Keratinocyte (primary cell): ENCODE measurements around the gene TMEM9. TPM values are rescaled to one million over a fixed set of nuclear protein-coding genes. Genes with fewer than 3 reads are reported as not detected.

ENCODE experiments used
- DNase-seq: peaks from one replicate; pipeline ENCODE4 v3.0.0-alpha.2; 2011; ENCODE audit warnings: low read depth, missing footprints, low spot score
- FAIRE-seq: peaks from 2 replicates; lab custom pipeline; 2011; peaks lifted over from hg19 to GRCh38; lab: Jason Lieb, UNC
- H2AFZ ChIP-seq: 2 replicates; pipeline ENCODE4 v1.6.0; 2012; ENCODE audit warnings: low read length, control low read depth, inconsistent platforms; ENCODE audit not compliant: control insufficient read depth
- H3K27ac ChIP-seq: 2 replicates; pipeline ENCODE4 v1.5.1; 2011; ENCODE audit warnings: low read length; ENCODE audit not compliant: control insufficient read depth, insufficient read depth
- H3K27me3 ChIP-seq: 3 replicates; pipeline ENCODE4 v1.6.0; 2011; ENCODE audit warnings: low read length; ENCODE audit not compliant: control insufficient read depth, insufficient read depth; ENCODE audit errors: extremely low read depth
- H3K36me3 ChIP-seq, 2 experiments: 2 replicates in 1 of 2; 3 replicates in 1 of 2; pipeline ENCODE4 v1.5.1; 2011; ENCODE audit warnings: low read length in 2 of 2, mild to moderate bottlenecking in 1 of 2; ENCODE audit not compliant: control insufficient read depth in 2 of 2, insufficient read depth in 2 of 2; ENCODE audit errors: extremely low read depth in 1 of 2
- H3K4me1 ChIP-seq: 3 replicates; pipeline ENCODE4 v1.5.1; 2011; ENCODE audit warnings: low read length; ENCODE audit not compliant: control insufficient read depth, insufficient read depth; ENCODE audit errors: extremely low read depth
- H3K4me2 ChIP-seq: 3 replicates; pipeline ENCODE4 v1.6.0; 2011; ENCODE audit warnings: low read depth, low read length; ENCODE audit not compliant: control insufficient read depth, insufficient read depth; ENCODE audit errors: extremely low read depth
- H3K4me3 ChIP-seq, 3 experiments: fragments of 200-600 bp in 1 of 3; sonication (generic) in 1 of 3; 2 replicates in 2 of 3; 3 replicates in 1 of 3; pipeline ENCODE4 v1.5.1; 2011 to 2016; ENCODE audit warnings: low read length in 3 of 3, mild to moderate bottlenecking in 3 of 3, control low read depth in 2 of 3, inconsistent platforms in 1 of 3, low read depth in 1 of 3, mixed read lengths in 1 of 3, mixed run types in 1 of 3, moderate library complexity in 1 of 3; ENCODE audit not compliant: control insufficient read depth in 2 of 3, insufficient read depth in 2 of 3; ENCODE audit errors: extremely low read depth in 1 of 3
- H3K79me2 ChIP-seq: 2 replicates; pipeline ENCODE4 v1.6.0; 2012; ENCODE audit warnings: low read length; ENCODE audit not compliant: control insufficient read depth, insufficient read depth
- H3K9ac ChIP-seq: 3 replicates; pipeline ENCODE4 v1.6.0; 2011; ENCODE audit warnings: low read length; ENCODE audit not compliant: control insufficient read depth, insufficient read depth; ENCODE audit errors: extremely low read depth
- H3K9me1 ChIP-seq: 3 replicates; pipeline ENCODE4 v1.6.0; 2011; ENCODE audit warnings: low read length; ENCODE audit not compliant: control insufficient read depth, insufficient read depth; ENCODE audit errors: extremely low read depth
- H3K9me3 ChIP-seq: 2 replicates; pipeline ENCODE4 v1.5.1; 2012; ENCODE audit warnings: low read depth, low read length; ENCODE audit not compliant: control insufficient read depth
- H4K20me1 ChIP-seq: 3 replicates; pipeline ENCODE4 v1.6.0; 2011; ENCODE audit warnings: low read length; ENCODE audit not compliant: control insufficient read depth, insufficient read depth; ENCODE audit errors: extremely low read depth
- EZH2 ChIP-seq: IDR thresholded peaks from one replicate; pipeline ENCODE4 v1.6.1; 2012; ENCODE audit warnings: inconsistent platforms, mild to moderate bottlenecking, low read length, moderate library complexity
- dilution Hi-C: fragments of 300-500 bp; cut with MboI; formaldehyde crosslinking; loops from one replicate; pipeline ENCODE4 v1.7.0; 2020; ENCODE audit warnings: low sequenced_read_pairs; ENCODE audit not compliant: extremely low pct_ligation_motif_present
- polyA plus RNA-seq, 5 experiments: library from polyadenylated mRNA; depleted of rRNA in 3 of 5; stranded (reverse) in 3 of 5; stranded (forward) in 1 of 5; unstranded in 1 of 5; fragments of >200 nt; gene quantifications; 1 replicate in 1 of 5; 2 replicates in 3 of 5; 3 replicates in 1 of 5; pipeline versions ENCODE4 v1.2.1 to v1.2.3, GENCODE V29; 2011 to 2012; ENCODE audit warnings: missing spikeins in 2 of 5, low read depth in 1 of 5, low replicate concordance in 1 of 5
- TF ChIP-seq, protein P1 (sequence below), 3 experiments: IDR thresholded peaks in 1 of 3; conservative IDR thresholded peaks in 1 of 3; optimal IDR thresholded peaks in 1 of 3; 2 replicates in 2 of 3; 3 replicates in 1 of 3; pipeline versions ENCODE3 to v1.5.1; 2011; ENCODE audit warnings: low read length in 3 of 3, mild to moderate bottlenecking in 3 of 3, moderate library complexity in 2 of 3, control low read depth in 1 of 3, inconsistent platforms in 1 of 3; ENCODE audit not compliant: insufficient read depth in 2 of 3; ENCODE audit errors: extremely low read depth in 1 of 3

Gene TMEM9
- polyA plus RNA-seq, 1 donor (not counting 4 experiments of a cell fraction or from before 2014, with no cell fraction given): 56.0 TPM

DNA sequence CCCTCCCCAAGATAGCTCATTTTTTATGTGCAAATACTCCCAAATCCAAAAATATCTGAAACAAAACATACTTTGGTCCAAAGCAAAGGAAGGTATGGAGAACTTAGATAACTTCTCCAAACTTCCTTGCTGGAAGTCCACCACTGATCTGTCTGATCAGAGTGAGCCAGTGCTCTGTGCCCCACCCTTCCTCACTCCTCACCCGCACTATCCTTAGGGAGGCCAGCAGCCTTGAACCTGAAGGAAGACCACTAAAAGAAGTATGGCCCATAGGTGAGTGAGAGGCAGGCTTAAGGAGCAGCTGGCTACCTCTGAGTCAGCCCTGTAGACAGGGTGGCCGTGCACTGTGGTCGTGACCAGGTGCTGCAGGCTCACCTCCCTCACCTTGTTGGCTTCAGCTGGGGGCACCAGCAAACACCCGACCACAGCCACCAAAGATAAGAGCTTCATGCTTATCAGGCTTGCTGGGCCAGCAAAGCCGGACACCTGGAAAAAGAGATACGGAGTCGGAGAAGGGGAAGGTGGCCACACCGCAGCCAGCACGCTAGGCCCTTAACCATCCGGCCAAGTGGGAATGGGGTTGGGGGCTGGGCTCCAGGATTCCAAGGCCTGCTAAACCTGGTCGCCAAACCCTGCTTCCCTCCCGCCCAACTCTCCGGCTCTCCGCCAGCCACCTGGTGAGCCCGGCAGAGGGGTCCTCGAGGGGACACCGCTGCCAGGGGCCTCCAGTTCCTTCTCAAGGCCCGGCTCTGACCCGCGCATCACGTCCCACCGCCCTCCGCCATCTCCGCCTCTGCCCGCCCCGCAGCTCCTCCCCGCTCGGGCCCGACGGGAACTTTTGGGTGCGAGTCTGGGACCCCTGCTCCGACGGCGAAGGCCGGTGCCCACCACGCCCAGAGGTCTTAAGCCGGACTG is 543 bp downstream of the TMEM9 start:
- H3K9me1 ChIP-seq: no peaks in the 10 kb centered on the region
- peak overlapping the region; percentile 1 for H3K27ac ChIP-seq
- no peak for FAIRE-seq

DNA sequence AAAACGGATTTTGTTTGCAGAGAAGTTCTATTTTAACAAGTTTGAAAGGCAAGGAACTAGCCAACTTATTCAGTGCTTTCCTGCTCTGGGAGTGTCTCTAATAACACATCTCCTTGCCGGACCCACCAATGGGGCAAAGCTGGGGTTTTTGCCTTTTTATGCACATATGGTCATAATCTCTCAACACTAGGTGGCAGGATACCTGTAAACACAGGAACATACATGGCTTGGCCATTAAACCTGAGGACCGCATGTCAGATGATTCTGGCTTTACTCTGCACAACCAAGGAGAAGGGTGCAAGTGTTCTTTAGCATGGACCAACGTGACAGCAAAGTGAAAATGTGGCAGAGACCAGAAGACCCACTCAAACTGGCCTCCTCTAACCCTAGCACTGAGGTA is 4.9 kb downstream of the TMEM9 start:
- Histone ChIP-seq H3K4me2 (no peak overlapping the region), H3K9me3 (no peaks in the 10 kb centered on the region), H3K9me1 (no peaks in the 10 kb centered on the region), H3K9ac (no peak overlapping the region), H2AFZ (no peak overlapping the region), H3K79me2 (peaks cover 3% of the 10 kb centered on the region), H3K4me1 (peaks cover 6% of the 10 kb centered on the region), H4K20me1 (no peaks in the 10 kb centered on the region), H3K27ac (no peak overlapping the region), H3K27me3 (no peaks in the 10 kb centered on the region), H3K36me3 (peaks cover 16 to 20% of the 10 kb centered on the region in 2 experiments), H3K4me3 (no peak overlapping the region)
- FAIRE-seq (no peak), DNase-seq (no peak)
- TF ChIP-seq EZH2: no peak
- TF ChIP-seq, protein P1, sequence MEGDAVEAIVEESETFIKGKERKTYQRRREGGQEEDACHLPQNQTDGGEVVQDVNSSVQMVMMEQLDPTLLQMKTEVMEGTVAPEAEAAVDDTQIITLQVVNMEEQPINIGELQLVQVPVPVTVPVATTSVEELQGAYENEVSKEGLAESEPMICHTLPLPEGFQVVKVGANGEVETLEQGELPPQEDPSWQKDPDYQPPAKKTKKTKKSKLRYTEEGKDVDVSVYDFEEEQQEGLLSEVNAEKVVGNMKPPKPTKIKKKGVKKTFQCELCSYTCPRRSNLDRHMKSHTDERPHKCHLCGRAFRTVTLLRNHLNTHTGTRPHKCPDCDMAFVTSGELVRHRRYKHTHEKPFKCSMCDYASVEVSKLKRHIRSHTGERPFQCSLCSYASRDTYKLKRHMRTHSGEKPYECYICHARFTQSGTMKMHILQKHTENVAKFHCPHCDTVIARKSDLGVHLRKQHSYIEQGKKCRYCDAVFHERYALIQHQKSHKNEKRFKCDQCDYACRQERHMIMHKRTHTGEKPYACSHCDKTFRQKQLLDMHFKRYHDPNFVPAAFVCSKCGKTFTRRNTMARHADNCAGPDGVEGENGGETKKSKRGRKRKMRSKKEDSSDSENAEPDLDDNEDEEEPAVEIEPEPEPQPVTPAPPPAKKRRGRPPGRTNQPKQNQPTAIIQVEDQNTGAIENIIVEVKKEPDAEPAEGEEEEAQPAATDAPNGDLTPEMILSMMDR (optimal IDR thresholded peaks at IDR 0.05 in 1 of 3, IDR thresholded peaks at IDR 0.05 in 1 of 3, conservative IDR thresholded peaks at IDR 0.05 in 1 of 3; ENCODE audit: extremely low read depth in 1 of 3, insufficient read depth in 2 of 3, low read length in 3 of 3): peak; percentile 30 to 59 (median 55)
- dilution Hi-C loops: no loop called here

More for the DNA sequence above, 543 bp downstream of the TMEM9 start:
- H3K79me2 ChIP-seq: peaks cover 3% of the 10 kb centered on the region
- H3K4me3 ChIP-seq: peak overlapping the region; percentile 60 to 71 (median 68)
- peak overlapping the region; percentile 95 for H3K4me2 ChIP-seq
- H3K27me3 ChIP-seq: peaks cover 9% of the 10 kb centered on the region
- no peak for TF ChIP-seq EZH2
- TF ChIP-seq, protein P1 (optimal IDR thresholded peaks at IDR 0.05 in 1 of 3, IDR thresholded peaks at IDR 0.05 in 1 of 3, conservative IDR thresholded peaks at IDR 0.05 in 1 of 3; ENCODE audit: extremely low read depth in 1 of 3, insufficient read depth in 2 of 3, low read length in 3 of 3): no peak
- H2AFZ ChIP-seq: peak overlapping the region; percentile 92
- peak overlapping the region; percentile 68 for H3K9ac ChIP-seq
- H3K36me3 ChIP-seq: peaks cover 6% of the 10 kb centered on the region in 2 experiments
- H3K9me3 ChIP-seq: no peaks in the 10 kb centered on the region
- H3K4me1 ChIP-seq: peaks cover 10% of the 10 kb centered on the region
- dilution Hi-C loops: no loop called here
- no peaks in the 10 kb centered on the region for H4K20me1 ChIP-seq
- no peak for DNase-seq
